GM18517 (cell line): ENCODE results near the gene PARN.
"Not testable (repeated sequence)": the region's sequence is repeated elsewhere in the genome, so short reads cannot be mapped to it uniquely, and the experiment has no call there.

Experiments used
- ATAC-seq: cut with Tn5 transposase; IDR thresholded peaks from one replicate; pipeline ENCODE4 v1.9.1; 2021; ENCODE audit warnings: mild to moderate bottlenecking, moderate library complexity; ENCODE audit not compliant: unreplicated experiment

Gene PARN

GRCh38 chr16:14629919-14630619, at the start of gene PARN:
PARN (minus strand) TSS chr16:14630260; CDS start chr16:14630125, 135 bp downstream.
- peak; percentile 44 for ATAC-seq

DNA sequence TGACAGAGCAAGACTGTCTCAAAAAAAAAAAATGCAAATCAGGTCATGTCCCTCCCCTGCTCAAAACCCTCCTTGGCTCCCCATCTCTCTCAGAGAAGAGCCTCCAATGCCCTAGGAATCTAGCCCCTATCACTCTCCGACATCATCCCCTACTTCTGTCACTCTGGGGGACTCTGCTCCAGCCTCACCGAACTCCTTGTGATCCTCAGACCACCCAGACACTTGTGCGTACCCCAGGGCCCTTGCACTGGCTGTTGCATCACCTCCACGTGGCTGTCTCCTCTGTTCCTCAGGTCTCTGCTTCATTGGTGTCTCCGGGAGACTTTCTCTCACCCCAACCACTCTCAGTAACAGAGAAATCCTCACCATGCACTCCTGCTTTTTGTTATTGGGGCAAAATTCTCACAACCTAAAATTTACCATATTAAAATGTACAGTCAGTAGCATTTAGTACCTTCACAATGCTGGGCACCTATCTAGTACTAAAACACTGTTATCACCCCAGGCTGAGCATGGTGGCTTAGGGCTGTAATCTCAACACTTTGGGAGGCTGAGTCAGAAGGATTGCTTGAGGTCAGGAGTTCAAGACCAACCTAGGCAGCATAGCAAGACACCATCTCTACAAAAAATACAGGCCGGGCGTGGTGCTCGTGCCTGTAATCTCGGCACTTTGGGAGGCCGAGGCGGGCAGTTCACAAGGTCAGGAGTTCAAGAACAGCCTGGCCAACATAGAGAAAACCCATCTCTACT, 48.9 kb upstream of the PARN start:
- no peak for ATAC-seq

DNA sequence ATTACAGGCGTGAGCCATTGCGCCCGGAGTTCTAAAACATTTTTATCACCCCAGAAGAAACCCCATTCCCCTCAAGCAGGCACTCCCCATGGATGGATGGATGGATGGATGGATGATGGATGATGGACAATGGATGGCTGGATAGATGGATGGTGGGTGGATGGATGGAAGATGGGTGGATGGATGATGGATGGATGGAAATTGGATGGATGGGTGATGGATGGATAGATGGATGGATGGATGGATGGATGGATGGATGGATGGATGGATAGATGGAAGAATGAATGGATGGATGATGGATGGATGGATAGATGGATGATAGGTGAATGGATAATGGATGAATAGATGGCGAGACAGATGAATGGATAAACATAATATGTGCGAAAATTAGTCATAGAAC, 47.6 kb upstream of the PARN start:
- ATAC-seq, result no peak

GRCh38 chr16:14676633-14677032, 46.6 kb upstream of the PARN start:
- no peak for ATAC-seq

- peak; percentile 65 for ATAC-seq
These were observed 42.4 kb upstream of the PARN start for GRCh38 chr16:14672403-14672971.

- no peak for ATAC-seq
These were observed 39.7 kb upstream of the PARN start for GRCh38 chr16:14669776-14670175.

DNA sequence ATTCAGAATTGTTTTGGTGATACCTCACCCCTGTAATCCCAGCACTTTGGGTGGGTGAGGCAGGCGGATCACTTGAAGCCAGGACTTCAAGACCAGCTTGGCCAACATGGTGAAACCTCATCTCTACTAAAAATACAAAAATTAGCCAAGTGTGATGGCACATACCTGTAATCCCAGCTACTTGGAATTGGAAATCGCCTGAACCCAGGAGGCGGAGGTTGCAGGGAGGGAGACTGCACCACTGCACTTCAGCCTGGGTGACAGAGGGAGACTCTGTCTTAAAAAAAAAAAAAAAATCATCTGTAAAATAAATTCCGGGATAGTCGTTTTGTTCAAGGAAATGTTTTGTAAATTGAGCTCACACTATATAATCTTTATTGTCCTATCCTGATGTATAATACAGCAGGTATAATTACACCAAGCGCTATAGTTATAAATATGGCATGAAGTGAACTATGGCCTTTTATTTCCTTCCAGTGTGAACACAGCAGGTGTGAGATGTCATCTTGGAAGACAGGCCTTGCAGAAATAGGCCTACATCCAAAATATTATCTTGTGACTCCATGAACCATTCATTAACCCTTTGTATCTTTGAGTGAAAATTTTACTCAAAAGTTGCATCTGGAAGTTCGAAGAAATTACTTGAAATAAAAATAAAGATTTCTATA, 38.6 kb upstream of the PARN start:
- ATAC-seq, result no peak

- no peak for ATAC-seq
These were observed 37.5 kb upstream of the PARN start for GRCh38 chr16:14667347-14668266.

DNA sequence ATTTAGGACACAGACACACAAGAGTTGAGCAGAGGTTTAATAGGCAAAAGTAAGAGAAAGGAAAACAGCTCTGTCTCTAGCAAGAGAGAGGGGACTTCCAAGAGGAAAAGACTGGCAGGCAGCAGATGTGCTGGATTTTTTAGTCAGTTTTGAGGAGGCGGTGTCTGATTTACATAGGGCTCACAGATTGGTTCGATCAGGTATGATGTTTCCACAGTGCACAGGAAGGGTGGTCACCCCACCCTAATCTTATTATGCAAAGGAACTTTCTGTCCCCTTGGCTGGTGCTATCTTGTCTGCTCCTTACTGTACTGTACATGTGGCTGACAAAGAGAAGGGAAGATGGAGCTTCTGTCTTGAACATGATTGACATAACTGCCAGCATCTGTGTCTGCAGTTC, 28.0 kb upstream of the PARN start:
- ATAC-seq, result peak; percentile 73

DNA sequence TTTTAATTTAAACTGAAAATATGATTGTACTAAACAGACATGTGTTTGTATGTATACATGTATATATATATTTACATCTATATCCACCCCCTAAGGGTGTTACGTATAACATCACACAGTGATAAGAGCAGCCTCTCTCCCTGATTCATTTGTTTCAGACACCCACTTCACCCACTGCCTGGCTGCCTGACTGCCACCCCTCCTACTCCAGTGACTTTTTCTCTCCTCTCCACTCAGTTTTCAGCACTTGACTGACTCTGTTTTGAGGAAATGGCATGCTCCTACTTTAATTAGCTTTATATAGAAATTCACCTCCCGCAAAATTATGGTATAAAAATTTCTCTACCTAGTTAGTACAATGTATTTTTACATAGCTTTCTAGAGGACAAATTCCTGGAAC, 22.7 kb upstream of the PARN start:
- no peak for ATAC-seq

DNA sequence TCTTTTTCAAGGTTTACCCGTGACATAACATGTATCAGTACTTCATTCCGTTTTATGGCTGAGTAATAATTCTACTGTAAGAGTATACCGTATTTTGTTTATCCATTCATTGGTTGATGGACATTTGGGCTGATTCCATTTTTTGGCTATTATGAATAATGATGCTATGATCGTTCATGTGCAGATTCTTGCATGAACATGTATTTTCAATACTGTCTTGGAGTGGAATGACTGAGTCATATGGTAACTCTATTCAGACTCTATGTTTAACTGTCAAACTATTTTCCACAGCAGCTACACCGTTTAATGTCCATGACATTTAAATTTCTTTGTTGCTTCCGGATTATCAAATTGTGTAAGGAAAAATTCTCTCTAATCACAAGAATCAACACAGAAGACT, 20.6 kb upstream of the PARN start:
- ATAC-seq, result no peak

GRCh38 chr16:14649816-14650215, 19.8 kb upstream of the PARN start:
- no peak for ATAC-seq

GRCh38 chr16:14641926-14642325, 11.9 kb upstream of the PARN start:
- ATAC-seq, result no peak

- ATAC-seq, result no peak
These were observed 11.1 kb upstream of the PARN start for GRCh38 chr16:14641206-14641605.

- ATAC-seq, result no peak
These were observed 10.5 kb upstream of the PARN start for GRCh38 chr16:14640538-14640937.

- not testable (repeated sequence) for ATAC-seq
These were observed 6.8 kb upstream of the PARN start for GRCh38 chr16:14636951-14637240.

DNA sequence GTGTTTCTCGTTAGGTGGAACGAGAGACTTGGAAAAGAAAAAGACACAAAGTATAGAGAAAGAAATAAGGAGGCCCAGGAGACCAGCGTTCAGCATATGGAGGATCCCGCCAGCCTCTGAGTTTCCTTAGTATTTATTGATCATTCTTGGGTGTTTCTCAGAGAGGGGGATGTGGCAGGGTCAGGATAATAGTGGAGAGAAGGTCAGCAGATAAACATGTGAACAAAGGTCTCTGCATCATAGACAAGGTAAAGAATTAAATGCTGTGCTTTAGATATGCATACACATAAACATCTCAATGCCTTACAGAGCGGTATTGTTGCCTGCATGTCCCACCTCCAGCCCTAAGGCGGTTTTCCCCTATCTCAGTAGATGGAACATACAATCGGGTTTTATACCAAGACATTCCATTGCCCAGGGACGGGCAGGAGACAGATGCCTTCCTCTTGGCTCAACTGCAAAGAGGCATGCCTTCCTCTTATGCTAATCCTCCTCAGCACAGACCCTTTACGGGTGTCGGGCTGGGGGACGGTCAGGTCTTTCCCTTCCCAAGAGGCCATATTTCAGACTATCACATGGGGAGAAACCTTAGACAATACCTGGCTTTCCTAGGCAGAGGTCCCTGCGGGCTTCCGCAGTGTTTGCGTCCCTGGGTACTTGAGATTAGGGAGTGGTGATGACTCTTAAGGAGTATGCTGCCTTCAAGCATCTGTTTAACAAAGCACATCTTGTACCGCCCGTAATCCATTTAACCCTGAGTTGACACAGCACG, 6.3 kb upstream of the PARN start:
- ATAC-seq, result not testable (repeated sequence)

- ATAC-seq, result no peak
These were observed 5.5 kb upstream of the PARN start for GRCh38 chr16:14635395-14636165.

DNA sequence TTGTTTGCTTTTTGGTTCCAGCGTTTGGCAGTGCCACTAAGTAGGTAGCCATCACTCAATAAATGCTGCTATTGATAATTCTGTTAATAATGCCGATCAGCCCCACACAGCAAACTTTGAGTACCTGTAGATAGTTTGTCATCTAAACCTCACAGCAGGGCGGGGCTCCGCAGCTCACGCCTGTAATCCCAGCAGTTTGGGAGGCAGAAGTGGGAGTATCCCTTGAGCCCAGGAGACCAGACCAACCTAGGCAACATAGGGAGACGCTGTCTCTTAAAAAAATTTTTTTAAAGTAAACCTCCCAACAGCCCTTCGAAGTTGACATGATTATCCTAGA, 4.3 kb upstream of the PARN start:
- no peak for ATAC-seq
